Neural progenitor cell (in vitro differentiated cells): Measurements from ENCODE around the gene PLA2G4E. TPM values are rescaled to one million over a fixed set of nuclear protein-coding genes. Genes with fewer than 3 reads are reported as not detected.

Source experiments
- DNase-seq: peaks from one replicate; pipeline ENCODE4 v3.0.0-alpha.2; 2016; ENCODE audit warnings: low spot score
- H2AFZ ChIP-seq: fragments of 200-600 bp; sonication (generic); replicated peaks from 2 replicates; pipeline ENCODE4 v1.6.1; 2016; ENCODE audit warnings: antibody characterized with exemption
- H3F3A ChIP-seq: fragments of 200-600 bp; sonication (generic); 2 replicates; pipeline ENCODE4 v1.6.1; 2016; ENCODE audit warnings: antibody characterized with exemption, low read depth
- H3K27ac ChIP-seq: fragments of 200-600 bp; sonication (generic); 2 replicates; pipeline ENCODE4 v1.5.1; 2016; ENCODE audit warnings: mild to moderate bottlenecking
- H3K27me3 ChIP-seq: fragments of 200-600 bp; sonication (generic); 2 replicates; pipeline ENCODE4 v1.6.1; 2016; ENCODE audit warnings: mild to moderate bottlenecking, moderate library complexity
- H3K36me3 ChIP-seq: fragments of 200-600 bp; sonication (generic); 2 replicates; pipeline ENCODE4 v1.5.1; 2016
- H3K4me1 ChIP-seq: fragments of 200-600 bp; sonication (generic); 2 replicates; pipeline ENCODE4 v1.6.1; 2016; ENCODE audit warnings: mixed run types
- H3K4me2 ChIP-seq: fragments of 200-600 bp; sonication (generic); 2 replicates; pipeline ENCODE4 v1.6.1; 2016
- H3K4me3 ChIP-seq: fragments of 200-600 bp; sonication (generic); 2 replicates; pipeline ENCODE4 v1.5.1; 2016
- H3K79me2 ChIP-seq: fragments of 200-600 bp; sonication (generic); 2 replicates; pipeline ENCODE4 v1.6.1; 2016; ENCODE audit warnings: low read depth
- H3K9ac ChIP-seq: fragments of 200-600 bp; sonication (generic); 2 replicates; pipeline ENCODE4 v1.6.1; 2016
- H3K9me3 ChIP-seq: fragments of 200-600 bp; sonication (generic); 2 replicates; pipeline ENCODE4 v1.5.1; 2016; ENCODE audit warnings: low read depth
- H4K20me1 ChIP-seq: fragments of 200-600 bp; sonication (generic); 2 replicates; pipeline ENCODE4 v1.6.1; 2016; ENCODE audit warnings: low read depth
- H3K27ac Mint-ChIP-seq: 3 replicates; pipeline ENCODE4 v1.8.0; 2021; ENCODE audit warnings: mixed read lengths
- H3K27me3 Mint-ChIP-seq: 2 replicates; pipeline ENCODE4 v1.8.0; 2022; ENCODE audit warnings: low read depth, mild to moderate bottlenecking, inconsistent platforms, moderate library complexity, mixed read lengths; ENCODE audit not compliant: insufficient read depth
- H3K36me3 Mint-ChIP-seq: 3 replicates; pipeline ENCODE4 v1.8.0; 2021; ENCODE audit warnings: mixed read lengths
- H3K4me1 Mint-ChIP-seq: 3 replicates; pipeline ENCODE4 v1.8.0; 2021; ENCODE audit warnings: mixed read lengths
- H3K4me3 Mint-ChIP-seq: 3 replicates; pipeline ENCODE4 v1.8.0; 2021; ENCODE audit warnings: mild to moderate bottlenecking, moderate library complexity, mixed read lengths
- H3K9me3 Mint-ChIP-seq: 3 replicates; pipeline ENCODE4 v1.8.0; 2020; ENCODE audit warnings: mixed read lengths
- CTCF ChIP-seq: fragments of 200-600 bp; sonication (generic); IDR thresholded peaks from 2 replicates; pipeline ENCODE4 v1.5.1; 2017; ENCODE audit warnings: antibody characterized with exemption, mild to moderate bottlenecking
- EZH2 ChIP-seq: fragments of 200-600 bp; sonication (generic); IDR thresholded peaks from 2 replicates; pipeline ENCODE4 v1.6.1; 2017; ENCODE audit warnings: antibody characterized with exemption, mild to moderate bottlenecking, moderate library complexity
- EZH2phosphoT487 ChIP-seq: fragments of 200-600 bp; sonication (generic); IDR thresholded peaks from 2 replicates; pipeline ENCODE4 v1.6.1; 2017; ENCODE audit warnings: antibody characterized with exemption
- total RNA-seq: library from RNA; depleted of rRNA; stranded (reverse); fragments of >200 nt; gene quantifications from 2 replicates; pipeline ENCODE4 v1.2.3, GENCODE V29; 2015; ENCODE audit warnings: low replicate concordance

The PLA2G4E gene
- total RNA-seq, 1 donor from 2014 or later: not detected

GRCh38 chr15:42048080-42048820 is 27.4 kb upstream of the PLA2G4E start:
- no peak overlapping the region for H2AFZ ChIP-seq
- no peak for DNase-seq
- no peak overlapping the region for H3K4me3 ChIP-seq
- no peaks in the 10 kb centered on the region for H4K20me1 ChIP-seq
- no peaks in the 10 kb centered on the region for H3F3A ChIP-seq
- H3K4me1 Mint-ChIP-seq: peaks cover 3% of the 10 kb centered on the region
- H3K27ac ChIP-seq: no peak overlapping the region
- H3K4me3 Mint-ChIP-seq: no peak overlapping the region
- no peak for TF ChIP-seq CTCF
- no peak for TF ChIP-seq EZH2
- TF ChIP-seq EZH2phosphoT487: no peak
- no peaks in the 10 kb centered on the region for H3K9me3 ChIP-seq
- peaks cover 9% of the 10 kb centered on the region for H3K27me3 Mint-ChIP-seq
- no peak overlapping the region for H3K9ac ChIP-seq
- no peaks in the 10 kb centered on the region for H3K4me1 ChIP-seq
- H3K36me3 Mint-ChIP-seq: no peaks in the 10 kb centered on the region
- no peak overlapping the region for H3K4me2 ChIP-seq
- H3K27ac Mint-ChIP-seq: no peak overlapping the region
- H3K36me3 ChIP-seq: no peaks in the 10 kb centered on the region
- H3K79me2 ChIP-seq: no peaks in the 10 kb centered on the region
- H3K9me3 Mint-ChIP-seq: no peaks in the 10 kb centered on the region
- no peaks in the 10 kb centered on the region for H3K27me3 ChIP-seq

- H3F3A ChIP-seq: no peaks in the 10 kb centered on the region
- no peak overlapping the region for H3K4me3 ChIP-seq
- H3K27ac ChIP-seq: no peak overlapping the region
- no peak overlapping the region for H3K27ac Mint-ChIP-seq
- no peak for DNase-seq
- no peaks in the 10 kb centered on the region for H3K36me3 Mint-ChIP-seq
- H3K27me3 Mint-ChIP-seq: peaks cover 9% of the 10 kb centered on the region
- no peaks in the 10 kb centered on the region for H3K9me3 Mint-ChIP-seq
- H3K9me3 ChIP-seq: no peaks in the 10 kb centered on the region
- no peak overlapping the region for H2AFZ ChIP-seq
- no peaks in the 10 kb centered on the region for H4K20me1 ChIP-seq
- TF ChIP-seq EZH2: no peak
- H3K4me1 Mint-ChIP-seq: peaks cover 7% of the 10 kb centered on the region
- no peak overlapping the region for H3K4me2 ChIP-seq
- no peaks in the 10 kb centered on the region for H3K27me3 ChIP-seq
- no peaks in the 10 kb centered on the region for H3K79me2 ChIP-seq
- no peaks in the 10 kb centered on the region for H3K36me3 ChIP-seq
- no peak overlapping the region for H3K9ac ChIP-seq
- H3K4me1 ChIP-seq: no peaks in the 10 kb centered on the region
- no peak overlapping the region for H3K4me3 Mint-ChIP-seq
These were observed 25.8 kb upstream of the PLA2G4E start for GRCh38 chr15:42046597-42046996.

- no peak overlapping the region for H3K27ac Mint-ChIP-seq
- H3K4me1 ChIP-seq: no peaks in the 10 kb centered on the region
These were observed 24.4 kb upstream of the PLA2G4E start for GRCh38 chr15:42045211-42045615.

More at GRCh38 chr15:42045211-42045615, 24.4 kb upstream of the PLA2G4E start:
- H3K27me3 Mint-ChIP-seq: peaks cover 7% of the 10 kb centered on the region
- no peaks in the 10 kb centered on the region for H3K27me3 ChIP-seq
- no peak overlapping the region for H3K4me3 Mint-ChIP-seq
- H3K9me3 Mint-ChIP-seq: no peaks in the 10 kb centered on the region
- H3K36me3 ChIP-seq: no peaks in the 10 kb centered on the region
- TF ChIP-seq CTCF (no peak), EZH2phosphoT487 (no peak), EZH2 (no peak)
- H3K36me3 Mint-ChIP-seq: no peaks in the 10 kb centered on the region
- H3K4me2 ChIP-seq: no peak overlapping the region
- H3K4me1 Mint-ChIP-seq: peaks cover 8% of the 10 kb centered on the region
- H3F3A ChIP-seq: no peaks in the 10 kb centered on the region
- no peak overlapping the region for H2AFZ ChIP-seq
- no peaks in the 10 kb centered on the region for H3K9me3 ChIP-seq
- no peak overlapping the region for H3K9ac ChIP-seq
- no peak overlapping the region for H3K4me3 ChIP-seq
- no peaks in the 10 kb centered on the region for H4K20me1 ChIP-seq
- no peak for DNase-seq
- no peaks in the 10 kb centered on the region for H3K79me2 ChIP-seq
- no peak overlapping the region for H3K27ac ChIP-seq
